SU-DHL-6 (cell line): ENCODE measurements around the gene GP5.

Experiments
- EZH2phosphoT487 ChIP-seq: fragments of 200-600 bp; sonication (generic), shearing (Covaris generic); conservative IDR thresholded peaks from 2 replicates; pipeline ENCODE4 v1.6.1; 2018; ENCODE audit warnings: mild to moderate bottlenecking, antibody characterized with exemption, low read length, moderate library complexity, mixed read lengths
- TF ChIP-seq, protein P1 (sequence below): fragments of 200-600 bp; sonication (generic); IDR thresholded peaks from one replicate; pipeline ENCODE4 v1.5.1; 2017; ENCODE audit warnings: antibody characterized with exemption, mild to moderate bottlenecking, low read length, moderate library complexity; ENCODE audit not compliant: insufficient read depth, poor library complexity, severe bottlenecking

GRCh38 chr3:194431554-194431953 is 32.5 kb upstream of the GP5 start:
- TF ChIP-seq EZH2phosphoT487, result no peak
- TF ChIP-seq, protein P1, sequence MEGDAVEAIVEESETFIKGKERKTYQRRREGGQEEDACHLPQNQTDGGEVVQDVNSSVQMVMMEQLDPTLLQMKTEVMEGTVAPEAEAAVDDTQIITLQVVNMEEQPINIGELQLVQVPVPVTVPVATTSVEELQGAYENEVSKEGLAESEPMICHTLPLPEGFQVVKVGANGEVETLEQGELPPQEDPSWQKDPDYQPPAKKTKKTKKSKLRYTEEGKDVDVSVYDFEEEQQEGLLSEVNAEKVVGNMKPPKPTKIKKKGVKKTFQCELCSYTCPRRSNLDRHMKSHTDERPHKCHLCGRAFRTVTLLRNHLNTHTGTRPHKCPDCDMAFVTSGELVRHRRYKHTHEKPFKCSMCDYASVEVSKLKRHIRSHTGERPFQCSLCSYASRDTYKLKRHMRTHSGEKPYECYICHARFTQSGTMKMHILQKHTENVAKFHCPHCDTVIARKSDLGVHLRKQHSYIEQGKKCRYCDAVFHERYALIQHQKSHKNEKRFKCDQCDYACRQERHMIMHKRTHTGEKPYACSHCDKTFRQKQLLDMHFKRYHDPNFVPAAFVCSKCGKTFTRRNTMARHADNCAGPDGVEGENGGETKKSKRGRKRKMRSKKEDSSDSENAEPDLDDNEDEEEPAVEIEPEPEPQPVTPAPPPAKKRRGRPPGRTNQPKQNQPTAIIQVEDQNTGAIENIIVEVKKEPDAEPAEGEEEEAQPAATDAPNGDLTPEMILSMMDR, result no peak
